Fibroblast of peridontal ligament (primary cell): ENCODE measurements around the gene AKR7A2.
"Not testable (repeated sequence)": the region's sequence is repeated elsewhere in the genome, so short reads cannot be mapped to it uniquely, and the experiment has no call there.

ENCODE experiments used
- DNase-seq: peaks from one replicate; pipeline ENCODE4 v3.0.0-alpha.2; 2010; ENCODE audit errors: extremely low read depth

The AKR7A2 gene

GRCh38 chr1:19307794-19308508, 4.0 kb downstream of the AKR7A2 start:
- DNase-seq: no peak

- no peak for DNase-seq
Observed at GRCh38 chr1:19306941-19307340, 5.0 kb downstream of the AKR7A2 start.

GRCh38 chr1:19305880-19306279, 6.1 kb downstream of the AKR7A2 start:
- no peak for DNase-seq

GRCh38 chr1:19304081-19304480, 7.9 kb downstream of the AKR7A2 start:
- DNase-seq: not testable (repeated sequence)

- DNase-seq: no peak
Observed at GRCh38 chr1:19300211-19300610, 11.7 kb downstream of the AKR7A2 start.

GRCh38 chr1:19294638-19295037, 17.3 kb downstream of the AKR7A2 start:
- no peak for DNase-seq

- DNase-seq: no peak
Observed at GRCh38 chr1:19289244-19289643, 22.7 kb downstream of the AKR7A2 start.

- not testable (repeated sequence) for DNase-seq
Observed at GRCh38 chr1:19288324-19289241, 23.4 kb downstream of the AKR7A2 start, which contains the start of gene AKR7A3. Gene AKR7A3 (minus strand): TSS chr1:19288770. CDS start chr1:19288709, 61 bp downstream.

GRCh38 chr1:19287436-19288185, 24.3 kb downstream of the AKR7A2 start:
- no peak for DNase-seq

- not testable (repeated sequence) for DNase-seq
Observed at GRCh38 chr1:19285807-19286206, 26.1 kb downstream of the AKR7A2 start.

GRCh38 chr1:19285366-19285765, 26.6 kb downstream of the AKR7A2 start:
- not testable (repeated sequence) for DNase-seq

GRCh38 chr1:19284881-19285280, 27.1 kb downstream of the AKR7A2 start:
- DNase-seq: no peak

GRCh38 chr1:19283891-19284290, 28.1 kb downstream of the AKR7A2 start:
- DNase-seq: no peak

- DNase-seq: no peak
Observed at GRCh38 chr1:19274636-19275035, 37.3 kb downstream of the AKR7A2 start.

GRCh38 chr1:19273844-19274531, 38.0 kb downstream of the AKR7A2 start:
- DNase-seq: not testable (repeated sequence)

GRCh38 chr1:19273106-19273843, 38.7 kb downstream of the AKR7A2 start:
- no peak for DNase-seq

GRCh38 chr1:19272064-19272463, 39.9 kb downstream of the AKR7A2 start:
- DNase-seq: no peak

- not testable (repeated sequence) for DNase-seq
Observed at GRCh38 chr1:19270343-19270730, 41.6 kb downstream of the AKR7A2 start.

- DNase-seq: not testable (repeated sequence)
Observed at GRCh38 chr1:19269427-19270342, 42.3 kb downstream of the AKR7A2 start.

GRCh38 chr1:19268445-19268844, 43.5 kb downstream of the AKR7A2 start:
- no peak for DNase-seq
